NOMO-1 treated with dmso at 0.1 percent for 144 hours (cell line): ENCODE measurements around the gene TEX50.
"Not testable (repeated sequence)": the region's sequence is repeated elsewhere in the genome, so short reads cannot be mapped to it uniquely, and the experiment has no call there.

Experiments used
- DNase-seq: peaks from one replicate; lab custom pipeline; 2025; ENCODE audit not compliant: unreplicated experiment; lab: John Stamatoyannopoulos, UW

Gene TEX50

GRCh38 chr1:173635116-173635515 lies at the start of gene TEX50:
TSS of gene TEX50 (plus strand) at chr1:173635338. CDS start at chr1:173635522, 184 bp downstream.
- DNase-seq = no peak

GRCh38 chr1:173590557-173590956 lies 44.6 kb upstream of the TEX50 start:
- DNase-seq = no peak

- not testable (repeated sequence) for DNase-seq
Observed at GRCh38 chr1:173591138-173591537, 44.0 kb upstream of the TEX50 start.

- no peak for DNase-seq
Observed at GRCh38 chr1:173596097-173596825, 38.9 kb upstream of the TEX50 start.

- peak; percentile 7 for DNase-seq
Observed at GRCh38 chr1:173601588-173601987, 33.5 kb upstream of the TEX50 start.

GRCh38 chr1:173603056-173603591 lies 32.0 kb upstream of the TEX50 start, which contains the start of gene SLC9C2:
TSS of gene SLC9C2 (minus strand) at chr1:173603072. CDS start at chr1:173601776, 1,296 bp downstream.
- peak; percentile 58 for DNase-seq

GRCh38 chr1:173608503-173609216 lies 26.5 kb upstream of the TEX50 start:
- no peak for DNase-seq

- not testable (repeated sequence) for DNase-seq
Observed at GRCh38 chr1:173613086-173613485, 22.1 kb upstream of the TEX50 start.

GRCh38 chr1:173616859-173617258 lies 18.3 kb upstream of the TEX50 start:
- DNase-seq = no peak

GRCh38 chr1:173627269-173627668 lies 7.9 kb upstream of the TEX50 start:
- DNase-seq = no peak

- no peak for DNase-seq
Observed at GRCh38 chr1:173628888-173629287, 6.2 kb upstream of the TEX50 start.

GRCh38 chr1:173637236-173638042 lies 2.3 kb downstream of the TEX50 start:
- not testable (repeated sequence) for DNase-seq

GRCh38 chr1:173638043-173639021 lies 3.2 kb downstream of the TEX50 start:
- no peak for DNase-seq

- no peak for DNase-seq
Observed at GRCh38 chr1:173639102-173639501, 4.0 kb downstream of the TEX50 start.

GRCh38 chr1:173642450-173643139 lies 7.5 kb downstream of the TEX50 start:
- not testable (repeated sequence) for DNase-seq

- no peak for DNase-seq
Observed at GRCh38 chr1:173646656-173647055, 11.5 kb downstream of the TEX50 start.

GRCh38 chr1:173648880-173649605 lies 13.9 kb downstream of the TEX50 start:
- no peak for DNase-seq

- DNase-seq = no peak
Observed at GRCh38 chr1:173660306-173660705, 25.2 kb downstream of the TEX50 start.

GRCh38 chr1:173661271-173661670 lies 26.1 kb downstream of the TEX50 start:
- no peak for DNase-seq
